OCI-LY3 (cell line): ENCODE data around the gene ACOX3.

Source experiments
- H2AFZ ChIP-seq: fragments of 200-600, 300-600 bp; shearing (Covaris generic); 2 replicates; pipeline ENCODE4 v1.6.0; 2014; ENCODE audit warnings: antibody characterized with exemption, low read depth, low read length
- H3K27ac ChIP-seq: fragments of 200-600, 300-600 bp; sonication (generic); 2 replicates; pipeline ENCODE4 v1.5.1; 2014; ENCODE audit warnings: mild to moderate bottlenecking, low read length, moderate library complexity, mixed read lengths
- H3K27me3 ChIP-seq: fragments of 200-600, 300-600 bp; sonication (generic); 2 replicates; pipeline ENCODE4 v1.6.1; 2014; ENCODE audit warnings: low read depth, low read length, mixed read lengths
- H3K36me3 ChIP-seq: fragments of 200-600, 300-600 bp; sonication (generic); replicated peaks from 2 replicates; pipeline ENCODE3; 2014; ENCODE audit warnings: low read depth, low read length, mixed read lengths
- H3K4me1 ChIP-seq: fragments of 300-600, 200-600 bp; sonication (generic); 2 replicates; pipeline ENCODE4 v1.6.1; 2014; ENCODE audit warnings: low read length, mixed read lengths
- H3K4me2 ChIP-seq: fragments of 200-600, 300-600 bp; sonication (generic); 2 replicates; pipeline ENCODE4 v1.6.1; 2014; ENCODE audit warnings: low read length, mixed read lengths
- H3K4me3 ChIP-seq: fragments of 300-600, 200-600 bp; sonication (generic); 2 replicates; pipeline ENCODE4 v1.5.1; 2014; ENCODE audit warnings: antibody characterized with exemption, mild to moderate bottlenecking, low read length, moderate library complexity
- H3K79me2 ChIP-seq: fragments of 300-600, 200-600 bp; shearing (Covaris generic); 2 replicates; pipeline ENCODE4 v1.6.1; 2014; ENCODE audit warnings: mild to moderate bottlenecking, low read length, mixed read lengths
- H3K9ac ChIP-seq: fragments of 300-600, 200-600 bp; shearing (Covaris generic); 2 replicates; pipeline ENCODE4 v1.6.0; 2014; ENCODE audit warnings: mild to moderate bottlenecking, low read length, moderate library complexity
- H3K9me3 ChIP-seq: fragments of 200-600, 300-600 bp; shearing (Covaris generic); 2 replicates; pipeline ENCODE4 v1.6.1; 2014; ENCODE audit warnings: low read length, mixed read lengths; ENCODE audit not compliant: insufficient read depth
- H4K20me1 ChIP-seq: fragments of 200-600, 300-600 bp; sonication (generic); 2 replicates; pipeline ENCODE4 v1.6.1; 2016; ENCODE audit warnings: low read length, mixed read lengths; ENCODE audit not compliant: insufficient read depth
- EZH2phosphoT487 ChIP-seq: fragments of 200-600 bp; shearing (Covaris generic); IDR thresholded peaks from 2 replicates; pipeline ENCODE4 v1.6.1; 2018; ENCODE audit warnings: antibody characterized with exemption, mixed run types, low read depth
- TF ChIP-seq, protein P1 (sequence below): fragments of 200-600, 300-600 bp; sonication (generic); IDR thresholded peaks from 2 replicates; pipeline ENCODE4 v1.5.1; 2014; ENCODE audit warnings: antibody characterized with exemption, low read length, low read depth

ACOX3 gene

DNA sequence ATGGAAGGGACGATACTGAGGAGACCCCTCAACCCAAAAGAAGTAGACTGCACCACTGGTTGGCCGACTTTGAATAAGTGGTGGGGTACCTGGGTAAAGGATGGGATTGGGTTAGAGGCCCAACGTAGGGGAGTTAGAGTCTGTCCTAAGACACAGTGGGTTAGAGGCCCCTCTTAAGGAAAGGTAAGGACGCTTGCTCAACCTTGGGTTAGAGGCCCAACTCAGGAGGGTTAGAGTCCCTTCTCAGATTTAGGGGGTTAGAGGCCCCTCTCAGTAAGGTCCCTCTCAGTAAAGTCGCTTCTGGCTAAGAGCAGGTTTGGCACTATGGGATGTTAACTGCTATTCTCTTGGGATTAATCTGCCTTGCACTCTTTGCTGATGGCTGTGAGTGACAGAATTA, 81.3 kb downstream of the ACOX3 start:
- TF ChIP-seq, protein P1, sequence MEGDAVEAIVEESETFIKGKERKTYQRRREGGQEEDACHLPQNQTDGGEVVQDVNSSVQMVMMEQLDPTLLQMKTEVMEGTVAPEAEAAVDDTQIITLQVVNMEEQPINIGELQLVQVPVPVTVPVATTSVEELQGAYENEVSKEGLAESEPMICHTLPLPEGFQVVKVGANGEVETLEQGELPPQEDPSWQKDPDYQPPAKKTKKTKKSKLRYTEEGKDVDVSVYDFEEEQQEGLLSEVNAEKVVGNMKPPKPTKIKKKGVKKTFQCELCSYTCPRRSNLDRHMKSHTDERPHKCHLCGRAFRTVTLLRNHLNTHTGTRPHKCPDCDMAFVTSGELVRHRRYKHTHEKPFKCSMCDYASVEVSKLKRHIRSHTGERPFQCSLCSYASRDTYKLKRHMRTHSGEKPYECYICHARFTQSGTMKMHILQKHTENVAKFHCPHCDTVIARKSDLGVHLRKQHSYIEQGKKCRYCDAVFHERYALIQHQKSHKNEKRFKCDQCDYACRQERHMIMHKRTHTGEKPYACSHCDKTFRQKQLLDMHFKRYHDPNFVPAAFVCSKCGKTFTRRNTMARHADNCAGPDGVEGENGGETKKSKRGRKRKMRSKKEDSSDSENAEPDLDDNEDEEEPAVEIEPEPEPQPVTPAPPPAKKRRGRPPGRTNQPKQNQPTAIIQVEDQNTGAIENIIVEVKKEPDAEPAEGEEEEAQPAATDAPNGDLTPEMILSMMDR = no peak
- TF ChIP-seq EZH2phosphoT487 = no peak
- Histone ChIP-seq H3K4me3 (no peak overlapping the region), H3K27me3 (peaks cover 12% of the 10 kb centered on the region), H3K9me3 (peaks cover 3% of the 10 kb centered on the region; the same call in 1 of the 2 replicates), H3K27ac (no peak overlapping the region), H4K20me1 (no peaks in the 10 kb centered on the region), H3K4me2 (no peak overlapping the region), H3K9ac (no peak overlapping the region), H3K4me1 (no peaks in the 10 kb centered on the region), H2AFZ (no peak overlapping the region), H3K36me3 (no peaks in the 10 kb centered on the region), H3K79me2 (no peaks in the 10 kb centered on the region)

DNA sequence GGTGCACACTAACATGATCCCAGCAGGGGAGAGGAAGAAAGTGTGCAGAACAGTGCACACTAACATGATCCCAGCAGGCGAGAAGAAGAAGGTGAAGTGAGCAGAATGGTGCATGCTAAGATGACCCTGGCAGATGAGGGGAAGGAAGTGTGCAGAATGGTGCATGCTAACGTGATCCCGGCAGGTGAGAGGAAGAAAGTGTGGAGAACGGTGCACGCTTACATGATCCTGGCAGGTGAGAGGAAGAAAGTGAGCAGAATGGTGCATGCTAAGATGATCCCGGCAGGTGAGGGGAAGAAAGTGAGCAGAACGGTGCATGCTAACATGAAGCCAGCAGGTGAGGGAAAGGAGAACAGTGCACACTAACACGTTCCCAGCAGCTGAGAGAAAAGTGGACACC, 83.7 kb downstream of the ACOX3 start:
- Histone ChIP-seq H3K4me3 (no peak overlapping the region), H3K9ac (no peak overlapping the region), H3K79me2 (no peaks in the 10 kb centered on the region), H3K36me3 (no peaks in the 10 kb centered on the region), H2AFZ (no peak overlapping the region), H3K27me3 (peaks cover 12% of the 10 kb centered on the region), H4K20me1 (no peaks in the 10 kb centered on the region), H3K27ac (no peak overlapping the region), H3K4me2 (no peak overlapping the region), H3K9me3 (peaks cover under 1% of the 10 kb centered on the region; the same call in 1 of the 2 replicates), H3K4me1 (no peaks in the 10 kb centered on the region)
- TF ChIP-seq EZH2phosphoT487 = no peak
- TF ChIP-seq, protein P1 = no peak

DNA sequence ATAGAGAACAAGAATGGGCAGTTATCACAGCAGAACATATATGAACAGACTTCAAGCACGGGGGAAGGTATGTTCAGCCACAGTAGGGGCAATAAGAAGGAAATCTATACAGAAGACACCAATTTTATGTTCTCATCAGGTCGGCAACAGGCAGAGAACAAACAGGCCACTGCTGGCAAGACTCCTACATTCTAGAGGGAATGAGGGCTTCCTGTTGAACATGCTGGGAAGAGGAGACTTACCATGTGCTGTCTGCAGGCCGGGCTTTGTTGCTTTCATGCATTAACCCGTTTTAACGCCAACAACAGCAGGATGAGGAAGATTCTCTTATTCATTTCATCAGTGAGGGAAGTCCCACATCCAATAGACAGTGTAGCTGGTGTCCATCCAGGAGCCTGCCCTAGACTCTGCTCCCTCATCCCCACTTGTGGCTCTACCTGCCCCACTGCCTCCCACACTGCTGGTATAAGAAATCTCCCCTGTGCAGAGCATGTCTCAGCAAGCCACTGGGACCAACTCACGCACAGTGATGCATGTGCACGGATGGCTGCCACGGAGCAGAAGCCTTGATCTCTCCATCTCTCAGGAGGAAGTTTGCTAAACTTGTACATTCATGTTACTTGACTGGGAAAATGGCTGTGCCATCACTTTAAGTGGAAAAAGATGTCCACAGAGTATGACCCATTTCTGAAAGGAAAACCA, 84.5 kb downstream of the ACOX3 start:
- Histone ChIP-seq H3K9me3 (no peaks in the 10 kb centered on the region), H3K27ac (no peak overlapping the region), H4K20me1 (no peaks in the 10 kb centered on the region), H3K27me3 (peaks cover 12% of the 10 kb centered on the region), H3K4me2 (no peak overlapping the region), H3K4me1 (no peaks in the 10 kb centered on the region), H3K79me2 (no peaks in the 10 kb centered on the region), H3K36me3 (no peaks in the 10 kb centered on the region), H3K9ac (no peak overlapping the region), H3K4me3 (no peak overlapping the region), H2AFZ (no peak overlapping the region)
- TF ChIP-seq EZH2phosphoT487 = no peak
- TF ChIP-seq, protein P1 = no peak

DNA sequence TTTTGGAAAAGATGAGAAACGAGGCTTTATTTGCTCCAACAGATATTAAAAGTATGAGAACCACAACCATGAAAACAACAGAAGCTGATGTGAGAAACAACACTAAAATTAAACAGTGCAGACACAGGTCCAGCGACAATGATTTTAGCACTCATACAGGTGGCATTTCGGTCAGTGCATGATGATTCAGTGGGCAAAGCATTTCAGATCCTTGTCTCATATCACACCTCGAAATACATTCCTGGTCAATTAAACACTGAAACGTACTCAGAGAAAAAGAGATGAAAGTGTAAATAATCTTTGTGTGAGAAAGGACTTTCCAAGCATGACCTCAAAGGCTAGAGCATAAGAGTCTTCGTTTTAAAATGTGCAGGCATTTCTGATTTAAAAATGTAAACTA, 85.2 kb downstream of the ACOX3 start:
- Histone ChIP-seq H3K27ac (no peak overlapping the region), H3K79me2 (no peaks in the 10 kb centered on the region), H3K4me1 (no peaks in the 10 kb centered on the region), H3K9me3 (no peaks in the 10 kb centered on the region), H3K36me3 (no peaks in the 10 kb centered on the region), H3K4me3 (no peak overlapping the region), H2AFZ (no peak overlapping the region), H3K9ac (no peak overlapping the region), H3K4me2 (no peak overlapping the region), H4K20me1 (no peaks in the 10 kb centered on the region), H3K27me3 (peaks cover 12% of the 10 kb centered on the region)
- no peak for TF ChIP-seq EZH2phosphoT487
- TF ChIP-seq, protein P1 = no peak
